Fibroblast of mammary gland (primary cell): ENCODE data around the gene TMEM266.

Experiments used
- DNase-seq: peaks from one replicate; pipeline ENCODE4 v3.0.0-alpha.2; 2010; ENCODE audit warnings: low read depth
- H3K4me3 ChIP-seq: 2 replicates; pipeline ENCODE4 v1.5.1; 2011; ENCODE audit warnings: low read depth, mild to moderate bottlenecking, low read length, moderate library complexity; ENCODE audit not compliant: control insufficient read depth
- CTCF ChIP-seq: conservative IDR thresholded peaks from 2 replicates; pipeline ENCODE4 v1.5.1; 2011; ENCODE audit warnings: low read depth, low read length, inconsistent platforms; ENCODE audit not compliant: control insufficient read depth, insufficient read depth

TMEM266 gene

DNA sequence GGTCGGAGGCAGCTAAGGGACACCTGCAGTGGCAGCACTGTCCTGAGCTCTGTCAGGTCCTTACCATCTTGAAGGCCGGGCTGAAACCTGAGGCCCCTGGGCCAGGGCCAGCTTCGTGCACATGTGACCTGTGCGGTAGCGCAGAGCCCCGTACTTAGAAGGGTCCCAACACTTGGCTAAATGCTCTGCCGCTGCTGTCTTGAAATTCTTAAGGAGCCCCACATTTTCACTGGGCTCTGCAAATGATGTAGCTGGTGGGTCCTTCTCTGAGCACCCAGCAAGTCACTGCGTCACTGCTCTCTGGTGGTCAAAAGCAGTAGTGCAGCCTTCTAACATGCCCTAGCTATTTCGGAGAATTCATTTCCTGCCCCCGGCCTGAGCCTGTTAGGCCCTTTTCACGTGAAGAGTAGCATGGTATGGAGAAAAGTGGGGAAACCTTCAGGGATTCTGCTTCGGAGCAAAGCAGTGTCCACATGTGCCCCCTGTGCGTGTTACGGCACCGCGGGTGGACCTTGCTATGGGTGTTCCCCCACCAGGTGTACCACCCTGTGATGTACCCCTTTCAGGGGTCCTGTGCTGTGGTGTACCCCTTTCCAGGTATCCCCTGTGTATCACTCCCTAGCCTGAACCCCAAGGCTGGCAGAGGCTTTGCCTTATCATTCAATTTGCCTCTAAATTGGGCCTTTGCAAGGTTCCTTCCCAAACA is 79.7 kb downstream of the TMEM266 start:
- H3K4me3 ChIP-seq, result no peak overlapping the region
- peak; percentile 96 for TF ChIP-seq CTCF
- DNase-seq, result peak; percentile 77

DNA sequence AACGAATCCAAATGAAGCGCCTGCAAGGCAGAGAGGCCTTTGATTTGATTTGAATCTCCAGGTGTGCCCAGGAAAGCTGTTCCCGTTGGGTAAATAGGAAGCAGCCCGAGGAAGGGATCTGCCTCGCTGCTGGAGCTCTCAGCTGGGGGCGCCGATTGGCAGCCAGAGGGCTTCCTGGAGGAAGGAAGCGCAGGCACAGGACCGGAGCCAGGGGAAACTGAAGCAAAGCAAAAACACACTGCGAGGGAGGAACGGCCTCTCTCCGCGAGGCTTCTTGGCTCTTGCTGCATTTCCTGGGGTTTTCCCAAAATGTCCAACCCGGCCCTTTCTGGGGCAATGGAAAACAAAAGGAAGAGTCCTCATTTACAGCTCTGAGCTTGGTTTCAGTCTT is 80.3 kb downstream of the TMEM266 start:
- no peak for TF ChIP-seq CTCF

DNA sequence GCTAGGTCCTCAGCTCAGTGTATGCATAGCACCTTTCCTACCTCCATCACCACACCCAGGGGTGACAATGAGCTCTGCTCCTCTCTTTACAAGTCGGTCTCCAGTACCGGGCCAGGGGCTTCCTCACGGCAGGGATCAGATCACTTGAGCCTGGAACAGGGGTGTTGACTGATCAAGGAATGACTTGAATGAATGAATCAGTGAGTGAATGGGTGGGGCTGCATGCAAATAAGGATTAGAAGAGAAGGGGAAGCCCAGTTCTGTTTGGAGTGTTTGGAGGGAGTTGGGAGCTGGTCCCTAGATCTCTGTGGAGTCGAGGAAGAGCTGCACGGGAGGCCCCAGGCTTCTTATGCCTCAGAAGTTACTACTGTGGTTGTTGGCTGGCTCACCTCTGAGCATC is 87.0 kb downstream of the TMEM266 start:
- H3K4me3 ChIP-seq, result no peak overlapping the region
- DNase-seq, result no peak
- no peak for TF ChIP-seq CTCF

More for the DNA sequence above, 80.3 kb downstream of the TMEM266 start:
- DNase-seq, result no peak
- H3K4me3 ChIP-seq, result no peak overlapping the region

DNA sequence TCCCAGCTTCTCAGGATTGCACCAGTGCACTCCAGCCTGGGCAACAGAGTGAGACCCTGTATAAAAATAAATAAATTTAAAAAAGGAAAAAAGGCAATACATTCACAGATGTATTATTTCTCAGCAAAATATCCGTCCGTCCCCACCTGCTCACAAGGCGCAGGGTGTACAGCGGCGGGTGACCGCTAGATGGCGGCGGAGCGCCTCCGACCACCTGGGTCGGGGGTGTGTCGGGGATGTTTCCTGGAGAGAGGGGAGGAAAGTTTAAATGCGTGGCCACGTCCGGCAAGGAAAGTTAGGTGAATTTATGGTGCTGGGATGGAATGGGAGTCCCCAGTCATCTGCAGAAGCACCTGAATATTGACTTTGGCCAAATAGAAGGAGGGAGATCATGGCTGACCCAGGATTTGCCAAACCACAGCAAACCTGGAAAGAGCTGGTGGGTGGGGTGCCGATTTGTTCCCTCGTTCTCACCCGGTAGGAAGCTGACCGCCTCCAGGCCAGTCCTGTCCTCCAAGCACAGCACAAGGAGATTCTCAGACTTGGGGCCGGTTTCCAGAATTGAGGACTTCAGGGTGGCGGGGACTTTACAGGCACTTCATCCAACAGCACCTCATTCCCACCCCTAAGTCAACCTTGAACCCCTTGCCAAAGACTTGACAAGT is 88.3 kb downstream of the TMEM266 start:
- peak; percentile 29 for DNase-seq
- TF ChIP-seq CTCF, result peak; percentile 96
- no peak overlapping the region for H3K4me3 ChIP-seq

DNA sequence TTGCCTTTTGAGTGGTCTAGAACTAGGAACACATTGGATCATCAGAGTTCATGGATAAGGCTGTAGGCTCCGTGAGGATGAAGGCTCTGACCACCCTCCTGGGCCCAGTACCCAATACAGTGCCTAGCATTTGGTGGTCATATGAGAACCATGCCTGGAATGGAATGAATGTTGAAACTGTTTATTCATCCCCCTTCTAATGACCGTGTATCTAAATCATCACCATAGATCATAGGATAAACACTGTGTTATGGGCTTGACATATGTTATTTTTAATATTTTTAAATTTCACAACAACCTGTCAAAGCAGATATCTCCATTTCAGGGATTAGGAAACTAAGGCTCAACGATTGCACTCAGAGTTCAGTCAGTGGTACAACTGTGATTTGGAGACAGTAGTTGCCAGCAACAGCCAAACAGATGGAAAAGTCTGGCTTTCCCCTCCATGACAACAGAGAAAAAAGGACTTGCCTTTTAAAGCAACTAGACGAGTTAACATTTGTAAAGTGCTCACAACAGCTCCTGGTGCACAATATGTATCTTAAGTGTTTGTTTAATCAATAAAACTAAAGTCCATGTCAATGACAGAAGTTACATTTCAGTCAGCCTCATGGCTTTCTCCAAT is 89.6 kb downstream of the TMEM266 start:
- no peak overlapping the region for H3K4me3 ChIP-seq
- no peak for DNase-seq
- TF ChIP-seq CTCF, result no peak

DNA sequence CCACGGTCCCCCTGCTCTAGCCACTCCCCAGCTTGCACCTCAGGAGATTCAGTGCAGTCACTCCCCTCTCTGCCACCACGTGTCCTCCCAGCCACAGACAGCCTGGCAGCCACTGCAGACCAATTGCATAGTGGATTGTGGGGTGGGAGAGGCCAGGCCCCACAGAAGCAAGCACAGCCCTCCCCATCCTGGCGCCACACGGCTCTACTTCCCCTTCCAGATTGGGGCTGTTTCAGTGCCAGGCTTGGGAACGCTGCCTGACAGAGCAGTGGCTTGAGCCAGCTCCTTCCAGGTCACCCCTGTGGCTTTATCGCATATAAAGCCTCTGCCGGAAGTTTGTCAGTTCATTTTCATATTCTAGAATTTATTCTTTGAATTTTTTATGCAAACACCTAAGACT is 90.7 kb downstream of the TMEM266 start:
- no peak overlapping the region for H3K4me3 ChIP-seq
- no peak for TF ChIP-seq CTCF
- DNase-seq, result no peak
